Measurements from ENCODE around the gene RBFOX2. TPM values are rescaled to one million over a fixed set of nuclear protein-coding genes. Genes with fewer than 3 reads are reported as not detected.

Gene RBFOX2
- total RNA-seq, 2 experiments from 2014 or later = 1.9 to 2.4 TPM

GRCh38 chr22:35918456-35918855 lies 110.2 kb downstream of the RBFOX2 start:
- no peak overlapping the region for H3K4me3 Mint-ChIP-seq
- H3K9me3 ChIP-seq (ENCODE audit: control insufficient read depth in 1 of 2, insufficient read depth in 1 of 2, low read length in 2 of 2) = no peaks in the 10 kb centered on the region
- no peaks in the 10 kb centered on the region for H3K4me1 ChIP-seq (ENCODE audit: insufficient read depth, low read length)
- H3K27me3 ChIP-seq (ENCODE audit: control insufficient read depth in 1 of 2, insufficient read depth in 2 of 2, low read length in 2 of 2) = peaks cover 0 to 9% of the 10 kb centered on the region in 2 experiments
- TF ChIP-seq CTCF (IDR thresholded peaks at IDR 0.05) = no peak
- intact Hi-C loops (cut with DNase I, micrococcal nuclease) = loop anchor here in 1 of 2 experiments (10.0 kb wide), 1 partner anchor 154 kb away; no protein-coding TSS in a partner anchor
- DNase-seq (no peak), ATAC-seq (ENCODE audit: poor library complexity) (no peak)
- no peak overlapping the region for H3K4me3 ChIP-seq (ENCODE audit: low read length)
- H3K27ac ChIP-seq (ENCODE audit: low read depth in 1 of 2, low read length in 2 of 2) = no peak overlapping the region
- H3K27me3 Mint-ChIP-seq = no peaks in the 10 kb centered on the region
- no peak overlapping the region for H3K27ac Mint-ChIP-seq
- ChIA-PET CTCF (no interaction called here), POLR2A (no interaction called here)
- H3K36me3 ChIP-seq (ENCODE audit: insufficient read depth, low read length) = no peaks in the 10 kb centered on the region
- H3K9me3 Mint-ChIP-seq = no peaks in the 10 kb centered on the region
- no peaks in the 10 kb centered on the region for H3K36me3 Mint-ChIP-seq (ENCODE audit: low read depth)
- peaks cover 18% of the 10 kb centered on the region for H3K4me1 Mint-ChIP-seq (ENCODE audit: low read depth)

- Mint-ChIP-seq H3K27me3 (no peaks in the 10 kb centered on the region), H3K4me3 (no peak overlapping the region), H3K9me3 (no peaks in the 10 kb centered on the region), H3K36me3 (ENCODE audit: low read depth) (no peaks in the 10 kb centered on the region), H3K4me1 (ENCODE audit: low read depth) (peaks cover 18% of the 10 kb centered on the region), H3K27ac (no peak overlapping the region)
- DNase-seq (no peak), ATAC-seq (ENCODE audit: poor library complexity) (no peak)
- ChIA-PET POLR2A (no interaction called here), CTCF (no interaction called here)
- H3K9me3 ChIP-seq (ENCODE audit: control insufficient read depth in 1 of 2, insufficient read depth in 1 of 2, low read length in 2 of 2) = no peaks in the 10 kb centered on the region
- no peaks in the 10 kb centered on the region for H3K4me1 ChIP-seq (ENCODE audit: insufficient read depth, low read length)
- intact Hi-C loops (cut with DNase I, micrococcal nuclease) = loop anchor here in 1 of 2 experiments (10.0 kb wide), 1 partner anchor 153 kb away; no protein-coding TSS in a partner anchor
- H3K27me3 ChIP-seq (ENCODE audit: control insufficient read depth in 1 of 2, insufficient read depth in 2 of 2, low read length in 2 of 2) = peaks cover 0 to 9% of the 10 kb centered on the region in 2 experiments
- no peak overlapping the region for H3K4me3 ChIP-seq (ENCODE audit: low read length)
- H3K27ac ChIP-seq (ENCODE audit: low read depth in 1 of 2, low read length in 2 of 2) = no peak overlapping the region
- no peaks in the 10 kb centered on the region for H3K36me3 ChIP-seq (ENCODE audit: insufficient read depth, low read length)
- TF ChIP-seq CTCF (IDR thresholded peaks at IDR 0.05) = no peak
These were observed 111.0 kb downstream of the RBFOX2 start for GRCh38 chr22:35917651-35918050.

- Histone ChIP-seq H3K36me3 (ENCODE audit: insufficient read depth, low read length) (no peaks in the 10 kb centered on the region), H3K4me1 (ENCODE audit: insufficient read depth, low read length) (no peaks in the 10 kb centered on the region), H3K4me3 (ENCODE audit: low read length) (no peak overlapping the region), H3K27me3 (ENCODE audit: control insufficient read depth in 1 of 2, insufficient read depth in 2 of 2, low read length in 2 of 2) (peaks cover 0 to 9% of the 10 kb centered on the region in 2 experiments), H3K9me3 (ENCODE audit: control insufficient read depth in 1 of 2, insufficient read depth in 1 of 2, low read length in 2 of 2) (no peaks in the 10 kb centered on the region), H3K27ac (ENCODE audit: low read depth in 1 of 2, low read length in 2 of 2) (no peak overlapping the region)
- Mint-ChIP-seq H3K27me3 (no peaks in the 10 kb centered on the region), H3K27ac (peak overlapping the region; percentile 31), H3K4me3 (peak overlapping the region; percentile 43), H3K4me1 (ENCODE audit: low read depth) (peaks cover 18% of the 10 kb centered on the region), H3K36me3 (ENCODE audit: low read depth) (no peaks in the 10 kb centered on the region), H3K9me3 (no peaks in the 10 kb centered on the region)
- POLR2A ChIA-PET = interaction anchor here (0.7 to 1.3 kb wide), 5 partner anchors 14 to 616 kb away, joined by 3 read pairs; partner anchors contain the start of genes APOL6 and TOM1
- DNase-seq (no peak), ATAC-seq (ENCODE audit: poor library complexity) (no peak)
- CTCF ChIA-PET = no interaction called here
- intact Hi-C loops (cut with DNase I, micrococcal nuclease) = loop anchor here in 1 of 2 experiments (10.0 kb wide), 1 partner anchor 151 kb away; no protein-coding TSS in a partner anchor
- TF ChIP-seq CTCF (IDR thresholded peaks at IDR 0.05) = no peak
These were observed 113.1 kb downstream of the RBFOX2 start for GRCh38 chr22:35915477-35916013.
